ENCODE data around the gene NUP42. TPM values are rescaled to one million over a fixed set of nuclear protein-coding genes. Genes with fewer than 3 reads are reported as not detected.

Gene NUP42
- total and polyA plus RNA-seq, 2 of the 13 experiments (the other 11 are each of a cell fraction or from before 2014, with no cell fraction given) = 32.0 to 51.5 TPM

DNA sequence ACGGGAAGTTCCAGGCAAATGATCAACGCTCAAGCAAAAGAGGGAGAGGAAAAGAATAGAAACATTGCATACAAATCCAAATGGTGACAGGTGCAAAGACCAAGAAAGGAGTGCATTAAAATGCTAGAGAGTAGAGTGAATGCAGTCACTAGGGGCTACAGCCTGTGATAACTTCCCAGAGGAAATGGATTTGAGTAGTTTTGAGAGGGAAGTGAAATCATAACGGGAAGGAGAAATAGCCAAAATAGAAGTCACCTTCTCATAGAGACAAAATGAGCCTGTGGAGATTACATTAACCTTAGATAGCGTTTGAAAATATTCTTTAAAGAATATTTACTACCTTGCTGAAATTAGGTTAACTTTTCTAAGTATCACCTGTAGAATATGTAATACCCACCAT lies 26.5 kb downstream of the NUP42 start (continued):
- no peak for TF ChIP-seq ZBTB1 (CRISPR knock-in tag; IDR thresholded peaks at IDR 0.05; ENCODE audit: borderline replicate concordance)

DNA sequence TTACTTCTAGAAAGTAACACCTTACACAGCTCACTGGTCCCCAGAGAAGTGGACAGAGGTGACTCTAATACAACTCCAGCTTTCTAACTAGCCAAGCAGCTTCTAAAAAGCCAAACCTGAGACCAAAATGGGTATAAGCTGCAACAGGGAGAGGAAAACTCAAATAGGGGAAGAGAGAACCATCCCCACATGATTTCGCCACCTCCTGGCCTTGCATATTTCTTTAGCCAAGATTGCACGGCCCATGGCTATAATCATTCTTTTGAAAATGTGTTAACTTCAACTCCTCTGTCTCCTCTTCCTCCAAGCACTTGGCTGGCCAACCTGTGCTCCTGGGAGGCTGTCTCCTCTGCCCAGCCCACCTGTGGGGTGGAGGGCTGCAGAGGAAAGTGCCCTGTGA lies 28.7 kb downstream of the NUP42 start:
- Histone ChIP-seq H3K79me2 (ENCODE audit: insufficient read depth, low read length) (no peaks in the 10 kb centered on the region), H4K20me1 (ENCODE audit: insufficient read depth, low read length) (no peaks in the 10 kb centered on the region), H3K4me2 (ENCODE audit: low read depth, low read length) (no peak overlapping the region), H3K36me3 (replicated peaks in 1 of 2; ENCODE audit: control insufficient read depth in 1 of 2, insufficient read depth in 2 of 2, low read length in 2 of 2) (no peaks in the 10 kb centered on the region), H3K9me3 (ENCODE audit: low read length) (no peaks in the 10 kb centered on the region), H3K9ac (ENCODE audit: insufficient read depth, low read depth, low read length) (no peak overlapping the region), H3K4me3 (replicated peaks in 1 of 3; ENCODE audit: insufficient read depth in 1 of 3, low read depth in 2 of 3, low read length in 3 of 3) (no peak overlapping the region), H3K27me3 (ENCODE audit: control insufficient read depth in 1 of 2, insufficient read depth in 2 of 2, low read length in 2 of 2) (0 out of 5 replicates have a peak, but pooled peaks cover 0 to 5% of the 10 kb centered on the region in 2 experiments), H3K4me1 (ENCODE audit: insufficient read depth, low read length) (peaks cover 36% of the 10 kb centered on the region), H2AFZ (ENCODE audit: low read length) (no peak overlapping the region), H3K27ac (ENCODE audit: extremely low read length, insufficient read depth, low read length) (no peak overlapping the region)
- ChIA-PET POLR2A (interaction anchor here (0.7 kb wide), 1 partner anchor 335 kb away, joined by 5 read pairs; no protein-coding TSS in a partner anchor), CTCF (ENCODE audit: low intra/inter-chr PET ratio, low total read pairs) (no interaction called here)
- intact Hi-C loops (cut with micrococcal nuclease; ENCODE audit: unreplicated experiment) = no loop called here
- DNase-seq (ENCODE audit: low spot score) (no peak), FAIRE-seq (no peak), ATAC-seq (no peak)
- 43% methylated on average over 2 of the region's 2 CpGs for WGBS (ENCODE audit: low lambda C conversion rate)
- in situ Hi-C loops (cut with HindIII; ENCODE audit: extremely low pct_ligation_motif_present, low pct_unique_long_range_greater_than_20kb) = no loop called here
- no TSS peak for BruUV-seq (replicated peaks)
- TF ChIP-seq RBAK (CRISPR knock-in tag; IDR thresholded peaks at IDR 0.05) (peak; percentile 67; the same call in 1 of the 2 replicates), POLR2AphosphoS5 (IDR thresholded peaks at IDR 0.05; ENCODE audit: low read depth, low read length) (no peak)

DNA sequence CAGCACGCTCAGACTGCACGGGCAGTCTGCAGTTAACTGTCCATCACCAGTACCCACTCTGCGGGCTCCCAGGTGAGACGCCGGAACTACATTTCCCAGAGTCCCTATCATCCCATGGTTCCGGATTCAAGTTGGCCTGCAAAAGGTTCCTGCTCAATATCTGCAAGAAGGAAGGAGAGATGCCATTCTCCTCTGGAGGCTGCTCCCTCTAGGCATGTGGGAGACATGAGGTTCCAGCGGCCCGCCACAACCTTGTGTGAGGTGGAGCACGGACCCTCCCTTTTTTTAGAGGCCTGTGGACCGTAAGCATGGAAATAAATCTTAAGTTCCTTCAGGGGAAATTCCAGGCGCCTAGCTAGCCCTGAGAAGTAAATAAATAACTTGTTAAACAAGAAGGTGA lies 29.7 kb downstream of the NUP42 start:
- ChIA-PET POLR2A (no interaction called here), CTCF (ENCODE audit: low intra/inter-chr PET ratio, low total read pairs) (no interaction called here)
- intact Hi-C loops (cut with micrococcal nuclease; ENCODE audit: unreplicated experiment) = no loop called here
- Histone ChIP-seq H3K79me2 (ENCODE audit: insufficient read depth, low read length) (no peaks in the 10 kb centered on the region), H3K9me3 (ENCODE audit: low read length) (no peaks in the 10 kb centered on the region), H3K4me2 (ENCODE audit: low read depth, low read length) (peak overlapping the region; percentile 32; the same call in 1 of the 2 replicates), H3K27ac (ENCODE audit: extremely low read length, insufficient read depth, low read length) (no peak overlapping the region), H3K9ac (ENCODE audit: insufficient read depth, low read depth, low read length) (no peak overlapping the region), H2AFZ (ENCODE audit: low read length) (no peak overlapping the region), H4K20me1 (ENCODE audit: insufficient read depth, low read length) (no peaks in the 10 kb centered on the region), H3K4me3 (replicated peaks in 1 of 3; ENCODE audit: insufficient read depth in 1 of 3, low read depth in 2 of 3, low read length in 3 of 3) (no peak overlapping the region), H3K36me3 (replicated peaks in 1 of 2; ENCODE audit: control insufficient read depth in 1 of 2, insufficient read depth in 2 of 2, low read length in 2 of 2) (no peaks in the 10 kb centered on the region), H3K4me1 (ENCODE audit: insufficient read depth, low read length) (peaks cover 33% of the 10 kb centered on the region), H3K27me3 (ENCODE audit: control insufficient read depth in 1 of 2, insufficient read depth in 2 of 2, low read length in 2 of 2) (0 out of 5 replicates have a peak, but pooled peaks cover 0 to 5% of the 10 kb centered on the region in 2 experiments)
- DNase-seq (ENCODE audit: low spot score) (no peak), FAIRE-seq (no peak), ATAC-seq (peak; percentile 36)
- 60% methylated on average over 11 of the region's 11 CpGs for WGBS (ENCODE audit: low lambda C conversion rate)
- no peak for TF ChIP-seq SUZ12 (IDR thresholded peaks at IDR 0.05; ENCODE audit: low read depth, low read length)
- no peak for TF ChIP-seq IKZF4 (CRISPR knock-in tag; IDR thresholded peaks at IDR 0.05; ENCODE audit: borderline replicate concordance, low read depth, not compliant biosample characterization)
- peak; percentile 80 for TF ChIP-seq ZNF143 (CRISPR knock-in tag; IDR thresholded peaks at IDR 0.05)
- TF ChIP-seq THAP11 (CRISPR knock-in tag; IDR thresholded peaks at IDR 0.05) = peak; percentile 88
- no TSS peak for BruUV-seq (replicated peaks)
- in situ Hi-C loops (cut with HindIII; ENCODE audit: extremely low pct_ligation_motif_present, low pct_unique_long_range_greater_than_20kb) = no loop called here

All from HepG2 (cell line).